ENCODE measurements around the gene TMEM43. TPM values are rescaled to one million over a fixed set of nuclear protein-coding genes. Genes with fewer than 3 reads are reported as not detected.

Gene TMEM43
- total and polyA plus RNA-seq, 2 of the 13 experiments (the other 11 are each of a cell fraction or from before 2014, with no cell fraction given) = 48.9 to 50.5 TPM

GRCh38 chr3:14125193-14126016, 553 bp downstream of the TMEM43 start (continued):
- TF ChIP-seq CAMTA2 (CRISPR knock-in tag; IDR thresholded peaks at IDR 0.05; ENCODE audit: borderline replicate concordance) (no peak), ZFP90 (CRISPR knock-in tag; IDR thresholded peaks at IDR 0.05; ENCODE audit: borderline replicate concordance) (peak; percentile 39)

- 60% methylated on average over 10 of the region's 11 CpGs for WGBS (ENCODE audit: low lambda C conversion rate)
- Histone ChIP-seq H3K36me3 (replicated peaks in 1 of 2; ENCODE audit: control insufficient read depth in 1 of 2, insufficient read depth in 2 of 2, low read length in 2 of 2) (peaks cover 14 to 39% of the 10 kb centered on the region in 2 experiments), H2AFZ (ENCODE audit: low read length) (no peak overlapping the region), H3K4me1 (ENCODE audit: insufficient read depth, low read length) (peaks cover 44% of the 10 kb centered on the region), H3K79me2 (ENCODE audit: insufficient read depth, low read length) (peaks cover 58% of the 10 kb centered on the region), H3K9me3 (ENCODE audit: low read length) (no peaks in the 10 kb centered on the region), H3K27ac (ENCODE audit: extremely low read length, insufficient read depth, low read length) (peak overlapping the region; percentile 95), H3K27me3 (ENCODE audit: control insufficient read depth in 1 of 2, insufficient read depth in 2 of 2, low read length in 2 of 2) (no peaks in the 10 kb centered on the region; a peak in 1 of 5 replicates), H3K4me3 (replicated peaks in 1 of 3; ENCODE audit: insufficient read depth in 1 of 3, low read depth in 2 of 3, low read length in 3 of 3) (peak overlapping the region; percentile 80 to 95 (median 88)), H3K9ac (ENCODE audit: insufficient read depth, low read depth, low read length) (peak overlapping the region; percentile 90), H3K4me2 (ENCODE audit: low read depth, low read length) (peak overlapping the region; percentile 89), H4K20me1 (ENCODE audit: insufficient read depth, low read length) (peaks cover 16% of the 10 kb centered on the region)
- in situ Hi-C loops (cut with HindIII; ENCODE audit: extremely low pct_ligation_motif_present, low pct_unique_long_range_greater_than_20kb) = no loop called here
- TF ChIP-seq DZIP1 (CRISPR knock-in tag; IDR thresholded peaks at IDR 0.05) (0 out of 2 replicates have a peak, but pooled peaks have one; percentile 32), ZNF670 (CRISPR knock-in tag; IDR thresholded peaks at IDR 0.05; ENCODE audit: borderline replicate concordance) (no peak), ZNF576 (CRISPR knock-in tag; IDR thresholded peaks at IDR 0.05) (no peak), ZNF780A (CRISPR knock-in tag; IDR thresholded peaks at IDR 0.05) (0 out of 2 replicates have a peak, but pooled peaks have one; percentile 28), ZFP37 (CRISPR knock-in tag; IDR thresholded peaks at IDR 0.05; ENCODE audit: borderline replicate concordance) (0 out of 2 replicates have a peak, but pooled peaks have one; percentile 1), JARID2 (CRISPR knock-in tag; IDR thresholded peaks at IDR 0.05; ENCODE audit: insufficient replicate concordance) (peak; percentile 30), IKZF1 (IDR thresholded peaks at IDR 0.05) (no peak)
- POLR2A ChIA-PET = interaction anchor here (0.6 to 5.0 kb wide), 16 partner anchors 8 to 525 kb away, joined by 3 to 75 read pairs (median 7); partner anchors contain the start of genes CCDC174, LSM3 and XPC
- no peak for DNase-seq (ENCODE audit: low spot score)
- ATAC-seq = no peak
- BruUV-seq (replicated peaks) = no TSS peak
- intact Hi-C loops (cut with micrococcal nuclease; ENCODE audit: unreplicated experiment) = no loop called here
- CTCF ChIA-PET (ENCODE audit: low intra/inter-chr PET ratio, low total read pairs) = no interaction called here
- no peak for FAIRE-seq
Observed at GRCh38 chr3:14126017-14126886, 1.4 kb downstream of the TMEM43 start.
